ENCODE results near the gene ZNF491. TPM values are rescaled to one million over a fixed set of nuclear protein-coding genes. Genes with fewer than 3 reads are reported as not detected.

The ZNF491 gene
- total and polyA plus RNA-seq, 2 of the 8 experiments (the other 6 are each of a cell fraction or from before 2014, with no cell fraction given), result 0.18 to 0.78 TPM

- no peak for TF ChIP-seq GABPA (IDR thresholded peaks at IDR 0.05; ENCODE audit: borderline replicate concordance, insufficient read depth, low read length)
- TF ChIP-seq POLR2AphosphoS5 (IDR thresholded peaks at IDR 0.05; ENCODE audit: low read depth, low read length), result no peak
- TF ChIP-seq MAX (IDR thresholded peaks at IDR 0.05), result no peak
- TF ChIP-seq RFX5 (IDR thresholded peaks at IDR 0.05; ENCODE audit: borderline replicate concordance, low read depth, low read length), result no peak
- no peak for TF ChIP-seq SP1 (IDR thresholded peaks at IDR 0.05; ENCODE audit: low read depth, low read length)
Measured at GRCh38 chr19:11767633-11768133, 30.6 kb upstream of the ZNF491 start (continued).

Data from H1 (cell line).